ENCODE results near the gene ST8SIA2. TPM values are rescaled to one million over a fixed set of nuclear protein-coding genes. Genes with fewer than 3 reads are reported as not detected.

ST8SIA2 gene, protein sequence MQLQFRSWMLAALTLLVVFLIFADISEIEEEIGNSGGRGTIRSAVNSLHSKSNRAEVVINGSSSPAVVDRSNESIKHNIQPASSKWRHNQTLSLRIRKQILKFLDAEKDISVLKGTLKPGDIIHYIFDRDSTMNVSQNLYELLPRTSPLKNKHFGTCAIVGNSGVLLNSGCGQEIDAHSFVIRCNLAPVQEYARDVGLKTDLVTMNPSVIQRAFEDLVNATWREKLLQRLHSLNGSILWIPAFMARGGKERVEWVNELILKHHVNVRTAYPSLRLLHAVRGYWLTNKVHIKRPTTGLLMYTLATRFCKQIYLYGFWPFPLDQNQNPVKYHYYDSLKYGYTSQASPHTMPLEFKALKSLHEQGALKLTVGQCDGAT
- total RNA-seq = under 1 TPM; 0.69 to 1.00 TPM

DNA sequence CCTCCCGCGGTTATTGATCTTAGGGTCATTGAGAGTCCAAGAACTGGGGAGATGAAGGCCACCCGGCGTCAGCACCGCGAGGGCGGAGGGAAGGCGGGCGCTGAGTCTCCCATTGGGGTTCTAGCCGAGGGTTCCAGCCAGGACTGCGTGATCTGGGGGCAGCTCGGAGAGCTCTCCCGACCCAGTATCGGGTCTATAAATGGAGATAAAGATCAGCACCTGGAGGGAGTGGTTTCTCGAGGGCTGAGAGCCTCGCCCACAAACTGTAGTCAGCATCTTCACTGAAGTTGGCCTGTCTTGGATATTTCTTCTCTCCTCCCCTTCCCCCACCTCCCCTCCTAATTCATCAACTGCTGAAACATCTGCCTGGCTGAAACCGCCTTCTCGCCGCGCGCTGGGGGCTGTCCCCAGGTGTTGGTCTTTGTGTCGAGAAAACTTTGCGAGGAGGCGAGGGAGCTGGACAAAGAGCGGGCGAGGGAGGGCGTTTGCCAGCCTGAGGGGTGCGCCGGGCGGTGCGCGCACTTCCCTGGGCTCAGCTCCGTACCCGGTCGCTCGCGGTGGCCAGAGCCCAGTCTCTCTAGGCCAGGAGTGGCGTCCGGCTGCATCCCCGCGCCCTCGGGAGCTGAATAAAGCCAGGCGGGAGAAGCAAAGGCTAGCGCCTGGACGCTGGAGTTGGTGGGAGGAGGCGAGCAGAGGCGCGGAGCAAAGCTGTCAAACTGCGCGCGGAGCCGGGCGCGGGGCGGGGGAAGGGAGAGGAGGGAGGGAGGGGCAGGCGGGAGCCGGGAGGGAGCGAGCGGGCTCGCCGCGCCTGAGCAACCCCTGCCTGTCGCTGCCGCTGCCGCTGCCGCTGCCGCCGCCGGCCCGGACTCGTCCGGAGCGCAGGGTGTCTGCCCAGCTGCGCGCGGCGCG lies at the start of gene ST8SIA2:
ST8SIA2 (plus strand) TSS at position 811 of the 909 bp plus-strand sequence. CDS start 184 bp downstream, outside the sequence.

Small RNA genes lying within 50 kb of the gene (small RNA-seq; reads per million reads assigned to genes)
- gene RF01233 = 0 reads per million in 2 donors
